T-helper 1 cell treated with Interleukin-12 subunit alpha and Interleukin-12 subunit beta and Interleukin-4 antibody, amounts not matched to agents 30 ng/mL and 1 ng/mL, for 36 hours (primary cell): ENCODE results near the gene GPATCH2L. TPM values are rescaled to one million over a fixed set of nuclear protein-coding genes. Genes with fewer than 3 reads are reported as not detected.

Experiments
- intact Hi-C: fragments of 100-400 bp; cut with micrococcal nuclease; formaldehyde crosslinking; loops from one replicate; pipeline ENCODE4 v1.15.1; 2024
- total RNA-seq: library from RNA; stranded (reverse); gene quantifications from 2 replicates; pipeline ENCODE4 v1.2.3, GENCODE V29; 2022

Gene GPATCH2L
- total RNA-seq: 68.2 and 74.6 TPM in 2 replicates

GRCh38 chr14:76151398-76152332 lies at the start of gene GPATCH2L:
Gene GPATCH2L (plus strand): TSS chr14:76151922. CDS start chr14:76154364, 2,442 bp downstream.
- intact Hi-C loops: loop anchor here (1.0 to 10.0 kb wide), 11 partner anchors 17 to 1659 kb away; partner anchors contain the start of genes ANGEL1, CIPC, GSTZ1 and IFT43

- intact Hi-C loops: no loop called here
These were observed 46.8 kb upstream of the GPATCH2L start for GRCh38 chr14:76104802-76105355.

- intact Hi-C loops: no loop called here
These were observed 45.5 kb upstream of the GPATCH2L start for GRCh38 chr14:76106188-76106587.

- intact Hi-C loops: no loop called here
These were observed 42.4 kb upstream of the GPATCH2L start for GRCh38 chr14:76109087-76109880.

- intact Hi-C loops: no loop called here
These were observed 38.7 kb upstream of the GPATCH2L start for GRCh38 chr14:76112889-76113624.

DNA sequence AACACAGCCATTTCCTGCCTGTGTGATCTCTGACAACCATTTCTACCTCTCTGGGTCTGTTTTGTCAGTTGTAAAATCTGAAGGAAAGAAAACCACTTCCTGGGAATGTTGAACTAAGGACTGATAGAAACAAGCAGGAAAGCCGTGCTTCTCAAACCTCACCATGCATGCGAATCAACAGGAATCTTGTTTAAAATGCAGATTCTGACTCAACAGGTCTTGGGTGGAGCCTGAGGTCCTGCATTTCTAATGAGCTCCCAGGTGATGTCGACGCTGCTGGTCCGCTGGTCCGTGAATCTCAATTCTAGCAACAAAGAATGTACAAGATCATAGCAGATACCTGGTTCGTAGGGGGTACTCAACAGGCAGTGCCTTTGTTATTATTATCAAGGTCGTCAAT lies 38.0 kb upstream of the GPATCH2L start:
- intact Hi-C loops: no loop called here

- intact Hi-C loops: no loop called here
These were observed 36.7 kb upstream of the GPATCH2L start for GRCh38 chr14:76115010-76115422.

GRCh38 chr14:76117789-76118484 lies 33.8 kb upstream of the GPATCH2L start:
- intact Hi-C loops: no loop called here

- intact Hi-C loops: no loop called here
These were observed 33.1 kb upstream of the GPATCH2L start for GRCh38 chr14:76118594-76118993.

GRCh38 chr14:76121089-76121748 lies 30.5 kb upstream of the GPATCH2L start:
- intact Hi-C loops: no loop called here

GRCh38 chr14:76123426-76124225 lies 28.1 kb upstream of the GPATCH2L start:
- intact Hi-C loops: no loop called here

DNA sequence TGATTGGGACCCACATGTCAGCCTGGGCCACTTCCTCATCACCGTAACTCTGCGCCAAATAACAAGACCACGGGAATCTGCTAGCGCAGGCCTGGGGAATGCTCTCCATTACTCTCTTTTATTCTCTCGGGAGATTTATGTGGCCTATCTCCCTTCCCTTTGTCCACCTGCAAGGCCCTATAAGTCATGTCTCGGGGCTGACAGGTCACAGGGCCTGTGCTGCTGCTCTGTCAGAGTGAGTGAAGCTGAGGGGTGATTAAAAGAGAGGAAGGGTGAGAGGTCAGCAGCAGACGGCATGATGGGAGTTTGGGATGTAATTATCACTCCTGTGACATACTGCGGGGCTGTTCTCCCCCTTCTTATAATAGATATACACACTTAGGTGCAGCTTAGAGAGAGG lies 26.2 kb upstream of the GPATCH2L start:
- intact Hi-C loops: no loop called here

- intact Hi-C loops: no loop called here
These were observed 25.6 kb upstream of the GPATCH2L start for GRCh38 chr14:76126076-76126475.

- intact Hi-C loops: no loop called here
These were observed 21.7 kb upstream of the GPATCH2L start for GRCh38 chr14:76129851-76130576.

- intact Hi-C loops: no loop called here
These were observed 20.4 kb upstream of the GPATCH2L start for GRCh38 chr14:76131071-76131965.

GRCh38 chr14:76133103-76133502 lies 18.6 kb upstream of the GPATCH2L start:
- intact Hi-C loops: loop anchor here (2.0 kb wide), 1 partner anchor 20 kb away; no protein-coding TSS in a partner anchor

GRCh38 chr14:76134231-76134630 lies 17.5 kb upstream of the GPATCH2L start:
- intact Hi-C loops: no loop called here
